ENCODE data around the gene FERD3L.

Gene FERD3L

DNA sequence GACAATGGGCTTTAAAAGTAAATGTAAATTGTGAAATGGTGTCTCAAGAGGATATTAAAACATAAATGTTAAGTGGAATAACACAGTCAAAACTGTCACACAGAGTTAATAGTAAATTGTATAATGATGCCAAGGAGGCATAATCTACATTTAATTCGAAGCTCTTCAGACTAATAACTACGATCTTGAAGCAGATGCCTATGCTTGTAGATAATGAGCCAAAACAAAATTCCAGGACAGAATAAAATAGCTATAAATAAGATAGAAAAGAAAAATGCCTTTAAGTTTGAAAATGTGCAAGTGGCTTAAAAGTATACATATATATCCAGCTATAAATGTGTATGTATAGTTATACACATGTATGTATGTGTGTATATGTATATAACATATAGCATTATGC lies 45.3 kb downstream of the FERD3L start:
- no peak for DNase-seq (ENCODE audit: low read depth)

DNA sequence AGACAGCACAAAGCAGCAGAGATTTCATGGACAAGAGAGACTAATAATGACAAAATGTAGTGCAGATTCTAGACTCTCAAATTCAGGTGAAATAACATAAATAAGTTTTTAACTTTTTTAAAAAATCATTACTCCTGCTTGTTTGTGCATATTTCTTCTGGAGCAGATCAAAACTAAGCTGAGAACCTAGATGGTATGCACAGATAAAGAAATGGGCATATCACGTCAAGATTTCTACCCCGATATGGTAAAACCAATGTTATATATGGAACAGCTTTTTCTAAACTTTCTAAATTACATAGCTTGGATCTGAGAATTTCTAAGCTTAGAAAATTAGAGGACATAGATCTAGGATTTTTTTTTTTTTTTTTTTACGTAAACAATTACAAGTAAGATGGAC lies 46.0 kb downstream of the FERD3L start:
- DNase-seq (ENCODE audit: low read depth), result no peak

DNA sequence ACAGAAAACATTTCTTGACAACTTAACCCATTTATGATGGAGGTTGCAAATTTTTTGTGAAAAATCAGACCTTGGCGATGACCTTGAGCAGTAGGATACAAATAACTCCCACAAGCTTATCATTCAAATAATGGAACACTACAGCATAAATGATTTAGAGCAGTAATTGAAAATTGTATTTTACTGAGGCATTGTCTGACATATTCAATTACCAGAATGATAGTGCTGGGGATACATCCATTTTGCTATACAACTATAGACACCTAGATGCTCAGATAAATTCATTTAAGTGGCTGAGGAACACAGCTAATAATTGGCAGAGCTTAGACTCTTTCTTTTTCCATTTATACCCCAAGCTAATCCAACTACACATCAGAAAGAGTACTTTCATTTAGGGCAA lies 46.7 kb downstream of the FERD3L start:
- DNase-seq (ENCODE audit: low read depth), result no peak

DNA sequence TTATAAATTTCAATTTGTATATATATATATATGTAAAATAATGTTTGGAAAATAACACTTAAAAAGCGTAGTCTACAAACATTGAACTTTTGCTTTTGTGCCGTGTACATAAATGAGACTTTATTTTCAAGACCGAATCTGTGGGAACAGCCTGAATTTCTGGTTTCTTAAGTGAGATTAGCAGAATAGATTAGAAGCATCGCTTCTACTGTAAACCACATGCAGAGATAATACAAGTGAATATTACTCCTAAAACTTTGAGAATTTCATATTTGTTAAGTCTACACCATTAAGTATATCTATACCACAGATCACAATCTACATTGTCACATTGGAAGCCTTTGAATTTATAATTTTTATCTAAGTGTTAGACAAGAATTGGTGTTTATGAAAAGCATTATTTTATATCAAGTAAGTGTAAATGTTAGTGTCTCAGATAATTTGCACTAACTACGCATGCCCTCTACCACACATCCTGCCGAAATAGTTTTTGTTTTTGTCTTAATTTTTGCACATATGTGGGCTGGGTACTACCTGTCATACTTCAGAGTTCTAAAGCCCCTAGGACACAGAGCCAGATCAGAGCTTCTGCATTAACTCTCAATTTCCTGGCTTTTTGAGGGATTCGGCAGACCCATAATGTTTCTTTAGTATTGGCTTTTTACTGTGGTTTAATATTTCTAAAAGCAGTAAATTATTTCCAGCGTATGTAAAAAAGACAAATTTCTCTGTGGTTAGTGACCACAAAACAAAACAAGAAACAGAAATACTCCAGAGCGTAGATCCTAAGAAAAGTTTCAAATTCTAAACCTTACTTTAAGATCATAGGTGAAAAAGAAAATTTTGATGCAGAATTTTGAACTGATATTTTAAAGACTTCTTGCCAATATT lies 47.8 kb downstream of the FERD3L start:
- no peak for DNase-seq (ENCODE audit: low read depth)

DNA sequence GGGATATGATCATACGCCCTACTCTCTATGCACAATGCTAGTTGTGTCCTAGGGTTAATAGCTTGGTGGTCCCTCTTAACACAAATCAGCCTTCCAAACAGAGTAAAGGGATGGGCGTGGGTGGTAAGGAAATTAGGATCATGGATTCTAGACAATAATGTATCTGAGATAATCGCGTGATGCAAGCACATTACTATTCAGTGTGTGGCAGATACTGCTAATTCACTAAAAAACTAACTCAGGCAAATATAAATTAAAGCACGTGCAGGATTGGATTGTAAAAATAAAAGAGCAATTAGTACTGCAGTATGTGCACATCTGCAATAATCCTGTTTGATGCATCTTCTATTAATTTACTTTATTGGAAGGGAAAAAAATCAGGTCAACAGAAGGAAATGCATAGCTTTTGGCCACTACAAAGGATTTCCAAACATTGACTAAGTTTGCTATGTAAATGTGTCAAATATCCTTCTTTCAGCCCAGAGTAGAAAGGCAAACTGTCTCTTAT lies 49.8 kb downstream of the FERD3L start:
- no peak for DNase-seq (ENCODE audit: low read depth)

All from fibroblast of gingiva (primary cell).